Activated CD4-positive, alpha-beta T cell treated with anti-CD3 and anti-CD28 coated beads, Interleukin-2, amount 50 U/mL, for 1 hour (primary cell): ENCODE results near the gene DNAJC28.
A peak's percentile ranks its signal among the peaks of the same experiment; 100 is the strongest.
"Not testable (repeated sequence)": the region's sequence is repeated elsewhere in the genome, so short reads cannot be mapped to it uniquely, and the experiment has no call there.

ENCODE experiments used
- DNase-seq: peaks from one replicate; pipeline ENCODE4 v3.0.0-alpha.2; 2020

The DNAJC28 gene

DNA sequence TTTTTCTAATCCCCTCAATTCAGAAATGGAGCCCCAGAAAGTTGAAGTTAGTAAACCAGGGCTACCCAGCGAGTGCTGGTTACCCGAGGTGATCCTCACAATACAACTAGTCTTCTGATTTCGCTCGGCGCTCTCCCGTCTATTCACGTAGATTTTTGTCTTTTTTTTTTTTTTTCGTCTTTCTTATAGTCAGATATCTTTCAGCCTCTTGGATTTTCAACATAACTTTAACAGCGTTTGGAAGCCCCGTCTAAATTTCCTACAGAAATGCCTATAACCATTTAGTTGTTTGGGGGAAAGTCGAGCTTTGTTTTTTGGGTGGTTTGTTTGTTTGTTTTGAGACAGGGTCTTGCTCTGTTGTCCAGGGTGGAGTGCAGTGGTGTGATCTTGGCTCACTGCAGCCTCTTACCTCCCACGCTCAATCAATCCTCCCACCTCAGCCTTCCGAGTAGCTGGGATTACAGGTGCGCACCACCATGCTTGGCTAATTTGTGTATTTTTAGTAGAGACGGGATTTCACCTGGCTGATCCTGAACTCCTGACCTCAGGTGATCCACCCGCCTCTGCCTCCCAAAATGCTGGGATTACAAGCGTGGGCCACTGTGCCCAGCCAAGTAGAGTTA lies 10.9 kb downstream of the DNAJC28 start:
- no peak for DNase-seq

DNA sequence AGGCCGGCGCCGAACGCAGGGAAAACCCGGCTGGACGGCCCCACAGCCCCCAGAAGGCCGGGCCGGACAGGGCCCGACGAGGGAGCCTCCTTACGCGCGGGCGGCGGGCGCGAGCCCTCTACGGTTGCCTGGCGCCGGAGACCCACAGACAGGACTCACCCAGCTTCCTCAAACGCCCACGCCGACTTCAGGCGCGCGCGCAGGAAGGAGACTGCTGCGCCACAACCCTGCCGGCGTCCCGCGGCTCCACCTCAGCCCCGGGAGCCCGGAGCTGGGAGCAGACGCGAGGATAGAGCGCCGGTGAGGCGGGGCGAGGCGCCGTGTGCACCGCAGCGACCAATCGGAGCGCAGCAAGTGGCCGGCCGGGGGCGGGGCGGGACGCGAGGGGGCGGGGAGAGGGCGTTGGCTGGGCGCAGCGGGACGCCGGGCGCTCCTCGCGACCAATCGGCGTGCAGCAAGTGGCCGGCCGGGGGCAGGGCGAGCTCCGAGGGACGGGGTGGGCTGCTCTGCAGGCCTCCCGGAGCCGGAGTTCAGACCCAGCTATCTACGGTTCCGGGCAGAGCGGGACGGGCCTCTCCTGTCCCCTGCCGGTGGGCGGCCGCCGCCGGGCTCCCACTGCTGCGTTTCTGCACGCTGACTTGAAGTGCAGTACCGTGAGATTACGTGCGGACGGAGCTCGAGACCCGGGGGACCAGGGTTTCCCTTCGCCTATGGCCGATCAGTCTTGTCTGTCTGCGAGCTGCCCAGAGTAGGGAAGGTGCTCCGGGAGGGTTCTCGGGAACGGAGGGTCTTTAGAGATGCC lies 11.6 kb downstream of the DNAJC28 start, which contains the start of gene TMEM50B:
TMEM50B (minus strand) TSS at position 296 of the 802 bp plus-strand sequence. CDS start 11,089 bp downstream, outside the sequence.
- peak; percentile 96 for DNase-seq

DNA sequence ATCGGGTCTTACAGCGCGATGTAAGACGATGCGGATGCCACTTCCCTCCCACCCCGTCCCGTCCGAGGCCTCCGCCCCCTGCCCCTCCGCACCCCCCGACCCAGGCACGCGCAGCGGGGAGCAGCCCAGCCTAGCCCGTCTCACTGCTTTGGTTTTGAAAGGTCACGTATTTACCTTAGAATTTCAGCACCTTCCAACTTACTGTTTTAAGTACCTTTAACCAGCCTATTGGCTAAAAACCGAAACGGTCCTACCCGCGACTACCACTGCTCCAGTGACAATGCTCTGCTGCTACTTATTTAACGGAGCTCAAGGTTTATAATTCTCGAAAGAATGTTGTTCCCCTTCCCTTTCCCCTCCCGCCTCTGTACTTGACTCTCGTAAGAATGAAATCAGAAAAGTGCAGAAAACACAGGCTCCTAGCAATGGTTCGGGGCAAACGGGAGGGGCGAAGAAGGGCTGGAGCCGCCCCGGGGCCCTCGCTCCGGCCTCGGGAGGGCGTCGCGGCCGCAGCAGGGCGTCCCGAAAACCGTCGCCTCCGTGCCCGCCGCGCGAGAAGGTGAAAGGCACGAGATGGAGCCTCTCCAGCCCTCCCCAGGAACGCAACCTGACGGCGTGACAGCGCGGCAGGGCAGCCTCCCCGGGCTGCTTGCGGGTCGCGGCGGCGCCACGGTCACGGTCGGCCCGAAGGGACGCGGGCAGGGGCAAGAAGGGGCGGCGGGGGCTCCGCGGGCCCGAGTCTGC lies 12.4 kb downstream of the DNAJC28 start:
- DNase-seq, result peak; percentile 37

DNA sequence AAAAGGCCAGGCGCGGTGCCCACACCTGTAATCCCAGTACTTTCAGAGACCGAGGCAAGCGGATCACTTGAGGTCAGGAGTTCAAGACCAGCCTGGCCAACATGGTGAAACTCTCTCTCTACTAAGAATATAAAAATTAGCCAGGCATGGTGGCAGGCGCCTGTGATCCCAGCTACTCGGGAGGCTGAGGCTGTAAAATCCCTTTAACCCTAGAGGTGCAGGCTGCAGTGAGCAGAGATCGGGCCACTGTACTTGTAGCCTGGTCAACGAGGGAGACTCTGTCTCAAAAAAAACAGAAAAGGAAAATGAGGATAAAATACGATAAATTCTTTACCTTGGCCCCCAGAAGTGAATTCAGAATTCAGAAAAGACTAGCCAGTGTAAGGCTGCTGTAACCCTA lies 13.3 kb downstream of the DNAJC28 start:
- no peak for DNase-seq

DNA sequence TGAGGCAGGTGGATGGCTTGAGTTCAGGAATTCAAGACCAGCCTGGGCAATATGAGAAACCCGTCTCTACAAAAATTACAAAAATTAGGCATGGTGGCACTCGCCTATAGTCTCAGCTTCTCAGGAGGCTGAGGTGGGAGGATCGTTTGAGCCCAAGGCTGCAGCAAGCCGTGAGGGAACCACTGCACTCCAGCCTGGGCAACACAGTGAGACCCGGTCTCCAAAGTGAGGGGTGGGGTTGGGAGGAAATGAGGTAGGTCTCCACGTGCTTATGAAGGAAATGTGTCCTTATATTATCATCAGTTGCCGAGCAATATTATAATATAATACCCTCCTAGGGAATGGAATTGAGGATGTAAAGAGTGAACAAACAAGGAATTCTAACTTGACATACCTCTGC lies 14.4 kb downstream of the DNAJC28 start:
- DNase-seq, result no peak

DNA sequence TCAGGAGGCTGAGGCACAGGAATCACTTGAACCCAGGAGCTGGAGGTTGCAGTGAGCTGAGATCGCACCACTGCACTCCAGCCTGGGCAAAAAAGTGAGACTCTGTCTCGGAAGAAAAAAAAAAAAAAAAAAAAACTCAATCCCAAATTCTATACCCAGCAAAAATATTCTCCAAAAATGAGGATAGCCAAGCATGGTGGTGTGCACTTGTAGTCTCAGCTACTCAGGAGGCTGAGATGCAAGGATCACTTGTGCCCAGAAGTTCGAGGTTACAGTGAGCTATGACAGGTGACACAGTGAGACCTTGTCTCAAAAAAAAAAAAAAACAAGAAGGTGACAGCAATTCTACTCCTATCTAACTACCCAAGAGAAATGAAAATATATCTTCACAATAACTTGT lies 18.2 kb downstream of the DNAJC28 start:
- DNase-seq, result no peak

DNA sequence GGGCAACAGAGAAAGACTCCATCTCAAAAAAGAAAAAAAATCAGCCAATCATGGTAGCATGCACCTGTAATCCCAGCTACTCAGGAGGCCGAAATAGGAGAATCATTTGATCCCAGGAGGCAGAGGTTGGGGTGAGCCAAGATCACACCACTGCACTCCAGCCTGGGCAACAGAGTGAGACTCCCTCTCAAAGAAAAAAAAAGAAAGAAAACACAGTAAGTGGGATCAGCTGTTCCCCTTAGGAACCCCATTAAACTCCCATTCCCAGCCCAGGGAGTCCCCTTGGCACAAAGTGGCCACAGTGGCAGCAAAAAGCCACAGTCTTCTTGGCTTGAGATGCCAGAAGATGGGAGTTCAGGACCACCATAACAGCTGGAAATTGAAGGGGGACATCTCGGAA lies 20.8 kb downstream of the DNAJC28 start:
- no peak for DNase-seq

DNA sequence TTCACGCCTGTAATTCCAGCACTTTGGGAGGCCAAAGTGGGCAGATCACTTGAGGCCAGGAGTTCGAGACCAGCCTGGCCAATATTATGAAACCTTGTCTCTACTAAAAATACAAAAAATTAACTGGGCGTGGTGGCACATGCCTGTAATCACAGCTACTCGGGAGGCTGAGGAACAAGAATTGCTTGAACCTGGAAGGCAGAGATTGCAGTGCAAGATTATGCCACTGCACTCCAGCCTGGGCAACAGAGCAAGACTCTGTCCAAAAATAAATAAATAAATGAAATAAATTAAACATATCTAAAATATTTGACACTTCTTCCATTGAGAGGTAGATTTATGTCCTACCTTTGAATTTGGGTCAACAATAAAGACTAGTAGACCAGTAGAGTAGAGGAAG lies 22.3 kb downstream of the DNAJC28 start:
- DNase-seq, result not testable (repeated sequence)

DNA sequence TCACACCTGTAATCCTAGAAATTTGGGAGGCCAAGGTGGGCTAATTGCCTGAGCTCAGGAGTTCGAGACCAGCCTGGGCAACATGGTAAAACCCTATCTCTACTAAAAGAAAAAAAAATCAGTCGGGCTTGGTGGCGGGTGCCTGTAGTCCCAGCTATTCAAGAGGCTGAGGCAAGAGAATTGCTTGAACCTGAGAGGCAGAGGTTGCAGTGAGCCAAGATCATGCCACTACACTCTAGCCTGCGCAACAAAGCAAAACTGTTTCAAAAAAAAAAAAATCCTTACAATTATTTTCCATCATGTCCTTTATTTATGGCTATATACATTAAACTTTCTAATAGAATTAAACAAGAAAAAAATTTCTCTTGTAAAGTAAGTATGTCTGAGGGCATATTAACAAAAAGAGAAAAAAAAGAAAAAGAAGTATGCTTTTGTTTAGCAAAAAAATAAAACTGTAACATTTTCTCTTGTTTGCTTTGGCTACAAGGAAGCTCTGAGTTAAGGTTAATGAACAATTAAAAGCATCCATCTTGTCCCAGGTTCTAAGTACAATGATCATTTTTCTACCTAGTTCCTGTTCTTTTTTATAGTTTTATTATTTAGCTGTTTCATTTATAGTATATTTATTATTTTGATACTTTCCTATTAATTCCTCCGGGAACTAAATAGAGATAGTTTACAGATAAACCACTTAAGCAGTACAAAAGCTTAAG lies 29.8 kb downstream of the DNAJC28 start:
- DNase-seq, result no peak

DNA sequence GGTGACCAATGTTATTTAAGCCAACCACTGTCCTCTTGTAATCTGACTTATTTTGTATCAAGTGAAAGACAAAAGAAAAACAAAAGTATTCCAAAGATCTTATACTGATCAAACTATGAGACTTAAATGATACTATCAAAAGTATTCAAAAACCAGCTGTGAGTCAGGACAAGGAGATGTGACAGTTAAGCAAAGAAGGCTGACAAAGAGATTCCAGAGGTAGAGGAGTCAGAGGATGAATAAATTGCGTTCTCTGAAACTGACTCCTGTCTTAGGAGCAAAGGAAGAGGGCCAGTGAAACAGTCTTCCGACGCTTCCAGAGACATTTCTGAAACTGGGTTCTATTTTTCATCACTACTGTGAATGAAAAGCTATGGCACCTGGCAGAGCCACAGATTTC lies 32.7 kb downstream of the DNAJC28 start:
- DNase-seq, result no peak

DNA sequence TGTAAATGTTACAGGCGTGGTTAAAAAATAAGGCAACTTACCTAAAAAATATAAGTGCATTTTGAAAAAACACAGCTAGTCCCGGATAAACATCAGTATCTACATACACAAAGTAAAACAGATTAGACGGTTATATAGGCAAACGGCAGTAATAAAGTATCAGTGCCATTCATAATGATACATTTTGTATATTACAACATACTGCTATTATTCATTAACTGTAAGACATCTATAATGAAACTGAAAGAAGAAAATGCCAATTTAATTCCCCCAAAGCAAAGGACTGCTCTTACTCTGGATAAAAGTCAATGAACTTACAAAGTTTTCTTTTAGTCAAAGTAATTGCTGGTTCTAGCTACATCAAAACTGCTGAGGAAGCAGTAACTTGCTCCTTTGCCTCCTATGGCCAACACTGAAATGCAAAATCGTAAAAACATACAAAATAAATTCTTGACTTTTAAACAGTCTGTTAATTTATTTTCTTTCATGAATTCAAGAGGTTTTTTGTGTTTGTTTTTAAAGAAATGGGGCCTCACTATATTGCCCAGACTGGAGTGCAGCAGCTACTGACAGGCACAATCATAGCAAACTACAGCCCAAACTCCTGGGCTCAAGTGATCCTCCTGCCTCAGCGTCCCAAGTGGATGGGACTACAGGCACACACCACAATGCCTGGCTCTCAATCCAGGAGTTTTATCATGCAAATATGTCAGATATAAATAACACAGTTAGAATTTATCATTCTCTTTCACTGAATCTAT lies 35.6 kb downstream of the DNAJC28 start:
- no peak for DNase-seq

DNA sequence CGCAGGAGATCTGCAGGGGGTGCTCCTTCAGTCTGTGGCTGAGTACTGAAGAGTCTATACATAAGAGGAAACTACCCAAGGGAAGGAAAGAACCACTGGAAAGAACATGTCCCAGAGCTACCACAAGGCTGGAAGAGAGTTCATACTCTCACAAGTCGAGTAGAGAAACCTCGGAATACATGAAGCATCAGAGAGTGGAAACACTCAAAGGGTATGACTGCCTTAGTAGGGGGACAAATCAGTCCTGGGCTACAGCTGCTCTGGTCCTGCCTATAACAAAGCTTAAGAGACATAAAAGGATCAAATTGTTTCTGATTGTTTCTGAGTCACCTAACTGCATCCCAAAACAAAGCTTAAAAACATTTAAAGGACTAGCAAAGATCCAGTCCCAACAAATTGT lies 39.2 kb downstream of the DNAJC28 start:
- DNase-seq, result no peak

DNA sequence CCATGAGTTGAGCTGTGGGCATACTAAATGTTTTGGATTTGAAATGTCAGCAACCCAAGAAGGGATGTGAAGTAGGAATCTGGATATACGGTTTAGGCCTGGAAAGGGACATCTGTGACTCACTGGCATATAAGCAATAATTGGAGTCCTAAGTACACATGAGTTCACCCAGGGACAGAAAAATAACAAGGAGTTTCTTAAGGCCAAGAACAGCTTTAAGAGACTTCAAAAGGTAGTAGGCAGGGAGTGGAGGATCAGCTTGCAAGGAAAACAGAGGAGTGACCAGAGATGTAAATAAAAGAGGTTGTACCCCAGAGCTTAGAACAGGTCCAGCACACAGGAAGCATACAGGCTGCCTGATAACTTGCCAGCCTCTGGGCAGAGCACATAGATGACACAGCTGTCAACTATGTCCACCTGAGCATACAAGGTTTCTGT lies 39.9 kb downstream of the DNAJC28 start:
- DNase-seq, result no peak

DNA sequence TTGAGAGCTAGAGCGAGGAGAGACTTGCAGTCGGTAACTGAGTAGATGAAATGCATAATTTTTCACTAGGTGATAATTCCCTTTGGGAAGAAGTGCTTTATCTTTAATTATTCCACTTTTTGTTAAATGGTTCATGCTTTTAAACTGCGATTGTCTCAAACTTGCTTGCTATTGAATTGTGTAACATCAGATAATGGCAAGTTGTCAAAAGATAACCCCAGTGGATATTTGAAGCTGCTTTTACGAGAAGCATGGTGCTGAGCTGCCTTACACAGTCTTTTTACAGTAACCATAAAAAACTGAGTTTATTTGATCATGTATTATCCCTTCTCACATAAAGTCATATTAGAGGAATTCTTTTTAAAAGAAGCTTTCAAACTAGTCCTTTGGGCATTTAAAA lies 41.9 kb downstream of the DNAJC28 start:
- DNase-seq, result no peak

DNA sequence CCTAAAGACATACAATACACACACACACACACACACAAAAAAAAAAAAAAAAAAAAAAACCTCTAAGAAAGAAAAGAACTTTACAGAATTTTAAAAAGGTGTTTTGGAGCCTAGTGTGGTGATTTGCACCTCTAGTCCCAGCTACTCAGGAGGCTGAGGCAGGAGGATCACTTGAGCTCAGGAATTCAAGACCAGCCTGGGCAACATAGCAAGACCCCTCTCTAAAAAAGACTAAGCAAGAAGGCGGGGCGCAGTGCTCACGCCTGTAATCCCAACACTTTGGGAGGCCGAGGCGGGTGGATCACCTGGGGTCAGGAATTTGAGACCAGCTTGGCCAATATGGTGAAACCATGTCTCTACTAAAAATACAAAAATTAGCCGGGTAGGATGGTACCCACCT lies 44.9 kb downstream of the DNAJC28 start:
- not testable (repeated sequence) for DNase-seq

DNA sequence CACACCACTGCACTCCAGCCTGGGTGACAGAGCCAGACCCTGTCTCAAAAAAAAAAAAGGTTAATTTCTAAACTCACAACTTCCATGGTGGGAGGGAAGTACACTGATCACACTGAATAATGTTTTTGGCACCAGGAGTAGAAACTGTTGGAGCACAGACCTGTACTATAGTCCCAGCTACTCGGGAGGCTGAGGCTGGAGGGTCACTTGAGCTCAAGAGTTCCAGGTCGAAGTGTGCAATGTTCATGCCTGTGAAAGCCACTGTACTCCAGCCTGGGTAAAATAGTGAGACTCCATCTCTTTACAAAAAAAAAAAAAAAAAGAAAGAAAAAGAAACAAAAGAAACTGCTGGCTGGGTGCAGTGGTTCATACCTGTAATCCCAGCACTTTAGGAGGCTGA lies 47.0 kb downstream of the DNAJC28 start:
- DNase-seq, result no peak

DNA sequence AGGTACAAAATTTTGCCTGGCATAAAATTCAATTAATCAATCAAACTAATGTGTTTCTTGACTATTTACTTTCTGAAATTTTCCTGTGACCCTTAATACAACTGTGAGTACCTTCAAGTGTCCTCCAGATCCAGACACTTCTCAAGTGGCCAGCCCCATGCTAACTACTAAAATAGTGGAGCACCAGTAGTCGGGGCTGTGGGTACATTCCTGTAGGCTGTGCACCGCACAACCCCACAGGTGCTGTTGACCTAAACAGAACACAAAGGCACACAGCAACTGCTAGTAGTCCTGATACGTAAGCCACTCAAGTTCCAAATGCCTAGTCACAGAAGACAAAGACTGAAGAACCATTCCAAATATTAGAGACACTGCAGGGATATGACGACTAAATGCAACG lies 48.3 kb downstream of the DNAJC28 start:
- no peak for DNase-seq

DNA sequence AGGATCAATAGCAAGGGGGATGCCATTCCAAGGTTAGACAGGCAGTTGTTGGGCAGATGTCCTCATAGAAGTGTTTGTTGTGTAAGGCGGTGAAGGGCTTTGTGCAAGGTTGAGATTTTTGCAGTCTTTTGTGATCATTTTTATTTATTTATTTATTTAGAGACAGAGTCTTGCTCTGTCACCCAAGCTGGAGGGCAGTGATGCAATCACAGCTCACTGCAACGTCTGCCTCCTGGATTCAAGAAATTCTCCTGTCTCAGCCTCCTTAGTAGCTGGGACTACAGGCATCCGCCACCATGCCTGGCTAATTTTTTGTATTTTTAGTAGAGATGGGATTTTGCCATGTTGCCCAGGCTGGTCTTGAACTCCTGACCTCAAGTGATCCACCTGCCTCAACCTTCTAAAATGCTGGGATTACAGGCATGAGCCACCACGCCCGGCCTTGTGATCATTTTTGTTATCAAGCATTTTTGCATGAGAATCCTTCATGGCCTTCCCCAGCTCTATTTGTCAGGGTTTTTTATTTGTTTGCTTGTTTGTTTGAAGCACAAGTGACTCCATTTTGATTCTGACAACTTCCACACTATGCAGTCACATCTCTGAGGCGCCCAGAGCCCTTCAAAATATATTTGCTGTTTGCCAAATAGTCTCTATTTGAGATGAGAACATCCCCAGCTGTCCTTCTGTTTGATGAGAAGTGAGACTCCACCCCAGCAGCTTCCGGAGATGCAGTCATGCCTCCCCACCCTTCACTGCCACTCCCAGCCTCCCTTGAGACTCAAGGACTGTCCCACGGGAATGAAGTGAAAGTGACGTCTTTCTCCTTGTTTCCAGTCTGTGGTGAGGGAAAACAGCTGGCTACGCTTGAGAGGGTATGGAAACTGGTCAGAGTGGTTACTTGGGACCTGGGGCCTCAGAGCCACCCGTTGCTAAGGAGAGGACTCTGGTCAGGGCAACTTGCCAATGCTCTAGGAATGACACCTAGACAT lies 49.7 kb downstream of the DNAJC28 start:
- DNase-seq, result no peak
